ENCODE measurements around the gene CACNA1G. TPM values are rescaled to one million over a fixed set of nuclear protein-coding genes. Genes with fewer than 3 reads are reported as not detected.

The CACNA1G gene
- total RNA-seq, 4 donors from 2014 or later, result 0.11 to 0.38 (median 0.13) TPM; not detected in 1

GRCh38 chr17:50642071-50642721 lies 81.7 kb downstream of the CACNA1G start:
- no peaks in the 10 kb centered on the region for H3K36me3 ChIP-seq
- H3K27me3 ChIP-seq, result peaks cover 0 to 11% (median 0%) of the 10 kb centered on the region in 4 donors
- no peak overlapping the region for H3K4me3 ChIP-seq
- TF ChIP-seq CTCF (IDR thresholded peaks at IDR 0.05) (no peak), POLR2A (IDR thresholded peaks at IDR 0.05) (no peak)
- no peak for DNase-seq
- peaks cover 29 to 66% (median 39%) of the 10 kb centered on the region in 3 donors for H3K4me1 ChIP-seq
- no peaks in the 10 kb centered on the region for H3K9me3 ChIP-seq
- H3K27ac ChIP-seq, result peak overlapping the region in 2 of 4 donors; percentile 76 to 84
- intact Hi-C loops (cut with DNase I), result no loop called here
- 80 to 86% methylated on average over 10 to 15 of the region's 15 CpGs for WGBS, 2 donors

- DNase-seq, result no peak
- WGBS, 2 donors, result 66 to 93% methylated on average over 8 to 10 of the region's 10 CpGs
- Histone ChIP-seq H3K9me3 (no peaks in the 10 kb centered on the region), H3K27ac (peak overlapping the region in 2 of 4 donors; percentile 76 to 84), H3K27me3 (peaks cover 0 to 8% (median 0%) of the 10 kb centered on the region in 4 donors), H3K4me1 (peaks cover 29 to 58% (median 35%) of the 10 kb centered on the region in 3 donors), H3K36me3 (no peaks in the 10 kb centered on the region), H3K4me3 (no peak overlapping the region)
- TF ChIP-seq POLR2A (IDR thresholded peaks at IDR 0.05) (no peak), CTCF (IDR thresholded peaks at IDR 0.05) (no peak)
- intact Hi-C loops (cut with DNase I), result no loop called here
Observed at GRCh38 chr17:50642722-50643656, 82.5 kb downstream of the CACNA1G start.

GRCh38 chr17:50645748-50646682 lies 85.5 kb downstream of the CACNA1G start:
- H3K36me3 ChIP-seq, result no peaks in the 10 kb centered on the region
- intact Hi-C loops (cut with DNase I), result no loop called here

GRCh38 chr17:50647187-50647586 lies 86.7 kb downstream of the CACNA1G start:
- Histone ChIP-seq H3K36me3 (no peaks in the 10 kb centered on the region), H3K27me3 (no peaks in the 10 kb centered on the region), H3K4me1 (peaks cover 0 to 20% (median 7%) of the 10 kb centered on the region in 3 donors), H3K4me3 (no peak overlapping the region), H3K27ac (no peak overlapping the region), H3K9me3 (no peaks in the 10 kb centered on the region)
- no peak for TF ChIP-seq CTCF (IDR thresholded peaks at IDR 0.05)
- no peak for TF ChIP-seq POLR2A (IDR thresholded peaks at IDR 0.05)
- DNase-seq, result no peak
- WGBS, 2 donors, result 93 to 100% methylated on average over 2 of the region's 2 CpGs
- intact Hi-C loops (cut with DNase I), result no loop called here

More at GRCh38 chr17:50645748-50646682, 85.5 kb downstream of the CACNA1G start:
- H3K4me3 ChIP-seq, result no peak overlapping the region
- 86 to 93% methylated on average over 3 of the region's 3 CpGs for WGBS, 2 donors
- H3K4me1 ChIP-seq, result peaks cover 1 to 32% (median 8%) of the 10 kb centered on the region in 3 donors
- DNase-seq, result no peak
- TF ChIP-seq POLR2A (IDR thresholded peaks at IDR 0.05) (no peak), CTCF (IDR thresholded peaks at IDR 0.05) (no peak)
- H3K9me3 ChIP-seq, result no peaks in the 10 kb centered on the region
- no peak overlapping the region for H3K27ac ChIP-seq
- no peaks in the 10 kb centered on the region for H3K27me3 ChIP-seq

All from esophagus squamous epithelium (tissue), 5 donors.